Dedifferentiated amniotic fluid mesenchymal stem cell (primary cell): ENCODE measurements around the gene SLC9A7.

ENCODE experiments used
- DNase-seq: peaks from one replicate; pipeline ENCODE4 v3.0.0-alpha.2; 2016; ENCODE audit errors: extremely low spot score

SLC9A7 gene

DNA sequence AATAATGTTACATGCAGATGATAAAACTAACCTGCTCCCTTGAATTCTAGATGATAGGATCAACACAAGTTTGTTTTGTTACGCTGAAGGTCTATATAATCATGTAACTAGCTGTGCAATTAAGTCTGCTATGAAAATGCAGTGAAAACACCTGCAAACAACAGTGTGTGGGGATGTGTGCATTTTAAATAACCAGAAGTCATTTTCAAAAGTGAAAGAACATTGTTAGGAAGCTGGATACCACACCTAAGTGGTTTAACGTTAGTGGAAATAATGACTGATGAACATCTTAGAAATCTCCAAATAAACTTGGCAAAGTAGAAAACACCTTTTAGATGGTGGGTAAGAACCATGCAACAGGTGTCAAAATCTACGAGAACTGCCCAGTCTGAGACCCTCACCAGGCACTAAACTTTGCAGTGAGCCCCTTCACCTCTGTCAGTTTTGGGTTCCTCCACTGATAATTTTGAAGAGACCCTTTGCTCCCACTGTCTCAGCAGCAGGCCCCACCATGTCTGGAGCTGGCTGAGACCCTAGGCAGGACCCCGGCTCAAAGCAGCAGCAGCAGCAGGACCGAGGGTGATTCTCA, 148.8 kb downstream of the SLC9A7 start:
- DNase-seq, result no peak

DNA sequence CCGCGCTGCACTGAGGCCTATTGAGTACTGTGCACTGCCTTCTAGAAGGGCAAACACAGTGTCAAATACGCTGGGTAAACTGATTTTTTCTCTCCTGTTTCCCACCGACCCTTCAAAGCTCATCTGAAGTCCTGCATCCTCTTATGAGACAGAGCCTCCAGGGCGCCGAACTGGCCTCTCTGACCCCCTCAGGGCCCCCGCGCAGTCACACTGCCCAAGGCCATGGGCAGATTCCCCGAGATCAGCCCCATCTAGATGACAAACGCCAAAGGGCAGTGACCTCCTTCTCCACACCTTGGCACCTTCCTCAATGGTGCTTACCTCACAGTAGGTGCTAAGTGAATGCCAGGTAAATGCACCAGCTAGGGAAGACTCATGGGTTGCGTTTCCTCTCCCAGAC, 151.0 kb downstream of the SLC9A7 start:
- DNase-seq, result no peak

DNA sequence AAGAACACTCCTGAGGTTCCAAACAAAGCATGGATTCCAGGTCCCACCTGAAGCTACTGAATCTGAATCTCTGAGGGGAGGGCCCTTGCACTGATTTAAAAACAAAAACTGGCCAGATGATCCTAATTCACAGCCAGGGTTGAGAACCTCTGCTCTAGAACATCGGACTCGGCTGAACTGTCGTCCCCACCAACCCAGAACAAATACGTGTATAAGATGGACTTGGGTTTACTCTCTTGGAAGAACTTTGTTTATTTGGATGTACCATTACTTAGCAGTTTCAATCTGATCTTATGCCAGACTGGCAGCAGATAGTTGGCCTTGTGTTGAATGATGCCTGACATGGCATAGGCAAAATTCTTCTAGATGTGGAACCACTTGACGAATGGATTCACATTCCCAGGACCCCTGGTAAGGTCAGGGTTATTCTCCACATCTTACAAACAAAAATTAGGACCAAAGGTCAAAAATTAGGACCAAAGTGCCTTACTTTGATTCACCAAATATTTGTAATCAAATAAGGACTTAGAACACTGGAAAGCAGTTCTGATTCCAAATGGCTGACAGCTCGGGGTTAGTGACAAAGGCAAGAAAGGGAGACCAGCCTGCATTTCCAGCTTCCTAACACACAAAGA, 156.3 kb downstream of the SLC9A7 start:
- no peak for DNase-seq

DNA sequence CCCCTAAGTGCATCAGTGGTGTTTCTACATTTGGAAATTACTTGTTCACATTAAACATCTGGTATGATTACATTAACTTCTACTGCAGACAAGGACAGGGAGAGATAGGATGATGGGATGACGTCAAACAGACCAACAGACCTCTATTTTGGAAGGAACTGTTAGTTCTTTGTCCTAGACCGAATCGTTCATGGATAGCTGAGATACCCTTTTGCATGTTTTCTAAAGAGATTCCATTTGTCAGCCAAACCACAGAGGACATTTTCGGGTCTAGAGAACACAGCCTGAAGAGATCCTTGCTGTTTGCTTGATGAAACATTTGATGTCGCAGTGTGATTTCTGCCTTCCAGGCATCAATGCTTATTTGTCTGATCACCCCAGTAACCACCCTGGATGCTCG, 157.6 kb downstream of the SLC9A7 start:
- DNase-seq, result no peak

DNA sequence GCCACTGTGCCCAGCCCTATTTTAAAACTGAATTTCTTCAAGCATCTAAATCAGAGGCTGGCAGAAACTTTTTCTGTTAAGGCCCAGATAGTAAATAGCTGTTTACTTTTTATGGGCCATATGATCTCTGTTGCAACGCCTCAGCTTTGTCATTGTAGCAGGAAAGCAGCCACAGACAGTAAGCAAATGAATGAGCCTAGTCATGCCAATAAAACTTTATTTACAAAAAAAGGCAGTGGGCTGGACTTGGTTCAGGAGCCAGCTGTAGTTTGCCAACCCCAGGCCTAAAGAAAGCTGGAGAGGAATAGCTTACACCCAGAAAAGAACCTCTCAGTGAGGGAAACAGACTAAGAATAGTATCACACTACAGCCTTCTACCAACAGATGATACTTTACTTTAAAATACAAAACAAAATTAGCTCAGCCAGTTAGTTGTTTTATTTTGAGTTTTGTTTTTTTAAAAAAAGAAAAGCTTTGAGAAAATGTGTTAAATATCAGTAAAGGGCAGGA, 159.8 kb downstream of the SLC9A7 start:
- DNase-seq, result no peak

DNA sequence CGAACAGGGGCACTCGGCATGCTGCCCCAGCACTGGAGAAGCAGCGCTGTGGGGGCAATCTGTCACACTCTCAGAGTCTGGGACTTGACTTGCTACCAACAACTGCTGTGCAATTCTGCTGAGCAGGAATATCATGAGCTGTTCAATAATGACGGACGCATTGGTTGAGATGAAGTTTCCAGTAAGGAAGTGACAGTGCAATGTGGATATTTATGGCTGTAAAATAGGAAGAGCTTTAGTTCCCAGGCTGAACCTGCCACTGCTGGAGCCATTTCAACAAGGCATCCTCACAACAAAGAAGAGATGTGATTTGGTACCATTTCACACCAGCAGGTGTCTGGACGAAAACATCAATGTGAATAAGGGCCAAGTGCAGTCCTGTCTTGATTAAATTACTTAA, 161.1 kb downstream of the SLC9A7 start:
- no peak for DNase-seq

DNA sequence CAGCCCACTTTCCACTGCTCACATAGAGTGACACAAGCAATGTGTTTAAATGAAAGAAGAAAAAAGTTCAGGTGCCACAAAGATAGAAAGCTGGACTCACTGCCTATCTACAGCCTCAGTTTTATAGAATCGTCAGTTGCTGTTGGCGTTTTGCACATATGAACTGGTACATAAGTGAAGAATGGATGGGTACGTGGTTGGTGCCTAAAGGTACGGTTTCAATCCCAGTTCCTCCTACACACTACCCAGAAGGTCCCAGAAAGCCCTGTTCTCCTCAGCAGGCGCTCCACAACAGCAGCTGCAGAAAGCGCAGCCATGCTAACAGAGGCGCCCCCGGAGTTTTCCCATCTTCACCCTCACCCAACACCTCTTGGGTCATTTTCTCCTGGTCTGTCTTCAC, 161.7 kb downstream of the SLC9A7 start:
- DNase-seq, result no peak

DNA sequence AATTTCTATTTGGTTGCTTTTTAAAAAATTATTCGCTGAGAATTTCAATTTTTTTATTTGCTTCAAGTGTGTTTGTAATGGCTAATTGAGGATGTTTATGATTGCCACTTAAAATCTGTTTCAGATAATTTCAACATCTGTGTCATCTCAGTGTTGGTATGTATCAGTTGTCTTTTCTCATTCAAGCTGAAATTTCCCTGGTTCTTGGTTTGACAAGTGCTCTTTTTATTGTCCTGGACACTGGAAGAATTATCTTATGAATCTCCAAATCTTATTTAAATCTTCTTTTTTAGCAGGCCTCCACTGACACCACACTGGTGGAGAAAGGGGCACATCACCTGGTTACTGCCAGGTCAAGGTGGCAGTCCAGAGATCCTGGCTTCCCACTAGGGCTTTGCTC, 163.8 kb downstream of the SLC9A7 start:
- DNase-seq, result no peak

DNA sequence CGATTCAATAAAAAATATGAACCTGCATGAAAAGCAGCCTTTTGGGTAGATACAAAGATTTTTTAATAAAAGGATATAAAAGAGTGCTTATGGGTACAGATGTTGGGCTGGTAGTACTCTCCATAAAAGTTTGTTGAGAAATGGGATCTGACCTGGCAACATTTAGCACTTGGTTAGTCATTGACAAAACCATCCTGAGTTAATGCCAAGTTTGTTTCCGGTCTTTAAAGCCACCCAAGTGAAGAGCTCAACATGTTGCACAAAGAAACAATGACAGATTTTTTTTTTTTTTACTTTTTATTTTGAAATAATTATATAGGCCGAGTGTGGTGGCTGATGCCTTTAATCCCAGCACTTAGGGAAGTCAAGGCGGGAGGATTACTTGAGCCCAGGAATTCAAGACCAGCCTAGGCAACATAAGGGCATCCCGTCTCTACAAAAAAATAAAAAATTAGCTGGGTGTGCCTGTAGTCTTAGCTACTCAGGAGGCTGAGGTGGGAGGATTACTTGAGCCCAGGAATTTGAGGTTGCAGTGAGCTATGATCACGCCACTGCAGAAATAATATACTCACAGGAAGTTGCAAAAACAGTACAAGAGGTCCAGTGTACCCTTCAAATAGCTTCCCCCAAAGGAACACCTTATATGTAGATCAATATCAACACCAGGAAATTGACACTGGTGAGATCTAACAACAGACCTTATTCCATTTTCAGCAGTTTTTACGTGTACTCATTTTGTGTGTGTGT, 168.8 kb downstream of the SLC9A7 start:
- peak; percentile 22 for DNase-seq

DNA sequence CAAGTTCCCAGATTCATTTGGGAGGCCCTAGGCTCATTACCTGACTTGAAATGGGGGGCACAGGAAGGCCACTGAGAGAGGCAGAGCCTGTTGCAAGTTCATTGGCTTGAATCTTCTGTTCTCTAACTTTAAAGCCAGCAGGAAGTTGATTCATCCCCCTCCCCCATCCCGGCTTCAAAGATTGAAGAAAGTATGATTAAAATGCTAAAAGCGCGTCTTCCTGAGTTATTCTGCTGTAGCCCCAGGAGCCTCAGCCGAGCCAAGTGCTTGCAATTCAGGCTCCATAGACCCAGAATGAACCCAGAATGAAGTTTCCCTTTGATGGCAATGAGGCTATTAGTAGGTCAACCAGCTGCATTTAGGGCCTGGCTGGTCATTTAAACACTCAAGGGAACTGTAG, 170.7 kb downstream of the SLC9A7 start:
- peak; percentile 51 for DNase-seq

DNA sequence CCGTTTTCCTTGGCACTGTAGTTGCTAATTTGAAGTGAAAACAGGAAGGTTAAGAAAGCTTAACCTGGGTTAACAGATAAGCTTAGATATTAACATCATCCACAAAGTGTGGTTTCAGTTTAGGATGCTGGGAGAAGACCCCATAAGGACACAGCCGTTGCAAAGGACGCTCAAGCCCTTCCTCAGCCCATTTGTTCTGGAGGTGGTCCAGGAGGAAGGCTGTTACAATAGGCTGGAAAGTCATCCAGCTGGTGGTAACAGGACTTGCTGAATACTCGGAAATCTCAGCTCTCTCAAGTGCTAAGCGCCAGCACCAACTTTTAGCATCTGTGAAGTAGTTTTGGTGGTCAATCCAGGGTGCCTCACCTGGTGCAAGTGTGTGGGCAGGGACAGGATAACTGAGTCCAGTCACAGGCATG, 171.2 kb downstream of the SLC9A7 start:
- no peak for DNase-seq

DNA sequence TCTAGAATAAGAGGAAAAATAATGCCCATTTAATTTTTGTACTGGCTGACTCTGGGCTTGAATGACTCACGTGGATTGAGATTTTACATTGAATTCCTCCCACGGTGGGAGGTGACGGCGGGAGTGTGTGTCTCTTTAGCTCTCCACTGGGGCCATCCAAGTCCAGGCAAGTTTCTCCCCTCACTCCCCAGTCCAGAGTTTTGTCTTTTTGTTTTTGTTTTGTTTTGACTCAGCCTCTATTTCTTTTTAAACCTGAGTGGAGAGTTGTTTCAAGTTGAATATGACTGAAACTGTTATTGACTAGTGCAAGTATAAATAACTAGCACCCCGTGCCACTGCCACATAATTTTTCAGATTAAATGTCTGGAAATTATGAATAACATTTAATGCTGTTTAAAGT, 171.8 kb downstream of the SLC9A7 start:
- no peak for DNase-seq

DNA sequence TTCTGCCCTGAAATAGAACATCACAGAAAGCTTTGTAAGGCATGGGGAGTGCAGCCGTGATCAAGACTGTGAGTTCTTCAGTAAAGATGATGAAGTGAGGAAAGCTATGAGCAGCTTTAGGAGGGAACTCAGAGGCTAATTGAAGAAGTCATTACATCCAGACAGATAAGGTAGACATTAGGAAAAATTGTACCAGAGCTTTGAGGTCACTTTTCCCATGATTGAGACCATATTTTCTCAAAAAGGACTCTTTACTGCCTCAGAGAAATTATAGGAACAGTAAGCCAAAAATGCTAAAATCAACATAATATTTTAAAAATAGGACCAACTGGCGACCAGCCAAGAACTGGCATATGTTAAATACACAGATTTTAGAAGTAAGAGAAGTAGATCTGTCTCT, 174.2 kb downstream of the SLC9A7 start:
- no peak for DNase-seq

DNA sequence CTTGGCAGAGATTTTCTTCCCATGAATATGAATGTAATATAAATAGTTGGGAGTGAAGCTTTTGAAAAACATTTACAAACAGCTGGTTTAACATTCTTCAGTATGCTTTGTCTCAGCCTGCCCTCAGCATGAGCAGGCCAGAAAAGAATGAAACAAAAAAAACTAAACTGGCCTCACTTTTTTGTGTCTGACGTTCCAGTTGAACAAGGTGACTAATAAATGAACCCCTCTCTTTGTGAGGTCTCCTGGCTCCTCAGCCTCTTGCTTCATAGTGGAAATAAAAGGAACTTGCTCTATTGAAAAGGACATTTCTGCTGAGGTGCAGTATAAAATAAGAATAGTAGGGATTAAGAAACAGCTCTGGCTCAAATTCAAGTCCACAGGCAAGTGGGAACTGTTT, 176.0 kb downstream of the SLC9A7 start:
- DNase-seq, result peak; percentile 72

DNA sequence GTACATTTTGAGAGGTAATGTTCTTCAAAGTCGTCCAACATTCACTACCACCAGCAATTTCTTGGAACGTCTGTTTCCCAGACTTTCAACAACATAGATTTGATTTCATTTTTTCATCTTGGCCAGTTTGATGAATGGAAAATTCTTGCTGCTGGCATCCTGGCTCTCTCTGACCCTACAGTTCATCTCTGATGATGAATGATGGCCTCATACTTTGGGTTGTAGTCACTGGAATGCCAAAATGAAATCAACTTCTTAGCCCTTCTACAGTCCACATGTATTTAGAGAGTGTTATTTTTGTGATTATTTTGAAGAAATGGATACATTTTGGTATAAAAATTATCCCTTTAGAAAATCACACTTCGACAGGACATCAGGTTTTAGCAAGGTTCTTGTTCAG, 176.6 kb downstream of the SLC9A7 start:
- no peak for DNase-seq

DNA sequence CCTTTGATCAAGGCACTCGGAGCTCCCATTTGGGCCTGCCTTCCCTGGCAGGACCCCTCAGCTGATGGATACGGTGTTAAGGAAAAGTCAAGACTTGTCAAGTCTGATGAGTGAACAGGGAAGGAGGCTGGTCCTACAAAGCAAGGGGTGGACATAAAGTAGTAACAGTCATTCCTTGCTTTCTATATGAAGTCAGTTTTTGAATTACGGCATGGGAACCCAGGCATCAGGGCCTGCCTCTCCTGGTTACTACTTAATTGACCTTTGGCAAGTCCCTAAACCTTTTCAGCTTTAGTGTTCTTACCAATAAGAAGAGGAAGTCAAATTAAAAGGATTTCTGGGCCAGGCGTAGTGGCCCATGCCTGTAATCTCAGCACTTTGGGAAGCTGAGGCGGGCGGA, 178.3 kb downstream of the SLC9A7 start:
- DNase-seq, result no peak

DNA sequence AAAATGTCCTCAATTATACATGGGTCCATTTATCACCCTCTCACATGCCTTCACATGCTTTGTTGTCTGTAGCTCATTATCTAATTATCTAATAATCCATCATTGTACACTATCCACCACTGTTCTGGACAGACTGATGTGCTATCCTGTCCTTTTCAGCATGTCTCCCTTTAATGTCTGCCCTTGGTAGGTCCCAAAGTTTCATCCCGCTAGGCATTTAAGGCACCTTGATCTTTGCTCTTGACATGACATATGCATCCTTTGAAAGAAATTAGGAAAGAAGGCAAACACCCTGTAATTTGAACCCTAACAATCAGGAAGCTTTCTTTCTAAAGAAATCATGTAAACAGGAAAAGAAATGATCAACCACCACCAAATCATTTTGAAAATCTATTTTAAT, 179.7 kb downstream of the SLC9A7 start:
- DNase-seq, result no peak

DNA sequence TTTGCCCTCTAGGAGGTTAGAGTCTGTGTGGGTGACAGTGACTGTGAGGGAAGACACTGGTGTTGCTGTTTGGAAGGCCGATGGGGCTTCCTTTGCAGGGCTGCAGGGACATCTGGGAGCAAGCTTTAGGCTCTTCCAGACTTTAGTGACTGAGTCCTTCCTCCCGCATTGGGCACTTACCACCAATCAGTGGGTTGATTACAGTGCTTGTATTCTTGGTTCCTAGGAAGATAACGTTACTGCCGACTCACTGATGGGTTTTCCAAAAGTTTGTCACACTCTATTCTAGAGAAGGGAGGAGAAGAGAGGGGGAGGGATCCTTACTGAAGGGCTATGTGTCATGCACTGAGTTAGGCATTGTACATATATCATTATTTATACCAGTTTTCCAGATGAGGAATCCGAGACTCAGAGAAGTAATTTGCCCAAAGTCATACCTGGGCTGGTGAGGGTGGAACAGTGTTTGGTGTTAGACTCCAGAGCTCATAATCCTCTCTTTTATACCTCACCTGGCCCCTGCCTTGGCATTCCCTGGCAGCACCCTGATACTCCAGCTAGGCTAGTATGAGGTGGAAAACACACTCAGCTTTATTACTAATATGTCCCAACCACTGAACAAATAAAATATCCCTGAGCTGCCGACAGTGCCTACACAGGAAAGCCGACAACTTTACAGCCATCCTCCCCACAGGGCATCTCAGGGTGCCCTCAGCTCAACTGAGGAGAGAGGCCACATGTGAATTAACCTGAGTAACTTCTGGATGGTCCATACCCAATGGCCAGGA, 181.5 kb downstream of the SLC9A7 start:
- DNase-seq, result no peak

DNA sequence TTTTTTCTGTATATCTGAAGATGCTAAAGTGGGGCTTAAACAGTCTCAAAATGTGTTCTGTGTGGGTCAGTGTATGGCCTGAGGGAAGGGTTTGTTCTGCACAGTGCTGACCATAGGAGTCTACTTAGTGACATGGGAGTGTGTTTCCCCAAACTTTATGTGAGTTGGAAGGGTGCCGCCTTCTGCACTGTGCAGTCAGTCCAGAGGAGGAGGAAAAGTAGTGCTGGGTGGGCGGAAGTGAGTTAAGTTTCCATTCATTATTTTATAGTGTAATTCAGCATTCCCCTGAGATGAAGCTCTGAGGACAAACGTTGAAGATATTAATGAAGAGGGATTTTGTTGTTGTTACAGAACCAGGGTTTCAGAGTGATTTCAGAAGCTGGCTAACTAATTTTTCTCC, 182.5 kb downstream of the SLC9A7 start:
- DNase-seq, result no peak

DNA sequence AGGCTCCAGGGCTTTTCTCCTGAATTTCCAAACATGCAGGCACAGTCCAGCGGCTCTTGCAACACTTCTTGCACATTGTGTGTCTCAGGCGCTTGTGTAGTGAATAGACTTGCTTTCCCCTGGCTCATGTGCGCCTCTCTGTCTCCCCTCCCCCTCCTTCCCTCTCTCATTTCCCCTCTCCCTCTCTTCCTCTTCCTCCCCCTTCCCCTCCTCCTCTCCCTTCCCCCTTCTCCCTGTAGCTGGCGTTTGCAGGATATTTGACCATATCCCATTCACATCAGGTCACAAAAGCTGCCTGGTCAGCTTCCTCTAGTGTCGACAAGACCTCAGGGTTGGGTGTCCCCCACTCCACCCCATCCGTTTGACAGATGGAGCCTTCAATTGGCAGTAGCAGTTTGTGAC, 182.9 kb downstream of the SLC9A7 start:
- peak; percentile 39 for DNase-seq

DNA sequence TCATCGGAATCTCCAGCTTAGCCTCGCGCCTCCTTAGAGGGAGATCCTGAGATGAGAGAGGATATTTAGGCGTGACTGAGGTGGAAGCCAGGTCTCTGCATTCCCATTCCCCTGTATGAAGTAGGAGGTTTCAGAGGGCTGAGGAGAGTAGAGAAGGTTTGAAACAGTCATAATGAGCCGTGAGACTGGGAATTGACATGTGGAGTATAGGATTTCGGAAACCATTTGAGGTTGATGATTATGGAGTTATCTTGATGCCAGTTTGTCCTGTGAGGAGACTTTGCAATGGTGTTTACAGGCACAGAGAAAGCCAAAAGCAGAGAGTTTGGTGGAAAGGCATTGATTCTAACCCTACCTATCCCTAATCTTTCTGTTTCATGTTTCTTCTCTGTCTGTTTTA, 183.3 kb downstream of the SLC9A7 start:
- DNase-seq, result no peak

DNA sequence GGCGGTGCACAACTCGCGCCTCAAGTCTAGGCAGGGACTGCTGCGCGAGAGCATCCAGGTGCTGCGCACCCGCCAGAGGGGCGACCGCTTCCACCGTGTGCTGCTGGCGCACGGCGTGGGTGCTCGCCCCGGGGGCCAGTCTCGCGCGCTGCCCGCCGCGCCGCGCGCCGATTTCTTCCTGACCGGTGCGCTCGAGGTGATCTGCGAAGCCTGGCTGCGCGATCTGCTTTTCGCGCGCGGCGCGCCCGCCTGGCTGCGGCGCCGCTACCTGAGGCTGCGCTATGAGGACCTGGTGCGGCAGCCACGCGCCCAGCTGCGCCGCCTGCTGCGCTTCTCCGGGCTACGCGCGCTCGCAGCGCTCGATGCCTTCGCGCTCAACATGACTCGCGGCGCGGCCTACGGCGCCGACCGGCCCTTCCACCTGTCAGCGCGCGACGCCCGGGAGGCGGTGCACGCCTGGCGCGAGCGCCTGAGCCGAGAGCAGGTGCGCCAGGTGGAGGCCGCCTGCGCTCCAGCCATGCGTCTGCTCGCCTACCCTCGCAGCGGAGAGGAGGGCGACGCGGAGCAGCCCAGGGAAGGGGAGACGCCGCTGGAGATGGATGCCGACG, 184.0 kb downstream of the SLC9A7 start:
- DNase-seq, result no peak
